HEK293 (cell line): ENCODE results near the gene WFDC1.
A peak's percentile ranks its signal among the peaks of the same experiment; 100 is the strongest.

Experiments used
- ATF2 ChIP-seq: fragments of 450-650 bp; formaldehyde crosslinking; IDR thresholded peaks from 2 replicates; pipeline ENCODE4 v1.5.1; 2016; ENCODE audit warnings: missing biosample characterization, missing genetic modification characterization, low read depth
- KLF1 ChIP-seq: fragments of 450-650 bp; formaldehyde crosslinking; IDR thresholded peaks from 2 replicates; pipeline ENCODE4 v1.5.1; 2016; ENCODE audit warnings: missing biosample characterization, missing genetic modification characterization
- KLF17 ChIP-seq: fragments of 450-650 bp; formaldehyde crosslinking; IDR thresholded peaks from 2 replicates; pipeline ENCODE4 v1.5.1; 2016; ENCODE audit warnings: missing biosample characterization, missing genetic modification characterization
- MEIS1 ChIP-seq: sonication (generic); formaldehyde crosslinking; IDR thresholded peaks from 2 replicates; pipeline ENCODE4 v1.8.1; 2022; ENCODE audit warnings: missing genetic modification reagents, mild to moderate bottlenecking, borderline replicate concordance
- MYNN ChIP-seq: fragments of 450-650 bp; formaldehyde crosslinking; IDR thresholded peaks from 2 replicates; pipeline ENCODE4 v1.5.1; 2016; ENCODE audit warnings: missing biosample characterization, missing genetic modification characterization, borderline replicate concordance
- OSR2 ChIP-seq: fragments of 450-650 bp; formaldehyde crosslinking; IDR thresholded peaks from 2 replicates; pipeline ENCODE4 v1.5.1; 2016; ENCODE audit warnings: missing biosample characterization, missing genetic modification characterization
- OVOL3 ChIP-seq: fragments of 450-650 bp; formaldehyde crosslinking; IDR thresholded peaks from 2 replicates; pipeline ENCODE4 v1.5.1; 2016; ENCODE audit warnings: missing biosample characterization, missing genetic modification characterization
- PBX3 ChIP-seq: sonication (generic); formaldehyde crosslinking; IDR thresholded peaks from 2 replicates; pipeline ENCODE4 v1.8.1; 2022; ENCODE audit warnings: mild to moderate bottlenecking, moderate library complexity, missing genetic modification reagents
- SALL2 ChIP-seq: fragments of 450-650 bp; formaldehyde crosslinking; IDR thresholded peaks from 2 replicates; pipeline ENCODE4 v1.5.0; 2017; ENCODE audit warnings: missing biosample characterization, mild to moderate bottlenecking, missing genetic modification characterization, borderline replicate concordance
- TRIM28 ChIP-seq: IDR thresholded peaks from 2 replicates; pipeline ENCODE4 v1.6.1; 2011; ENCODE audit warnings: low read length, control low read depth, borderline replicate concordance
- ZNF10 ChIP-seq: fragments of 450-650 bp; formaldehyde crosslinking; IDR thresholded peaks from 2 replicates; pipeline ENCODE4 v1.5.1; 2017; ENCODE audit warnings: missing biosample characterization, missing genetic modification characterization
- ZNF121 ChIP-seq: fragments of 450-650 bp; formaldehyde crosslinking; IDR thresholded peaks from 2 replicates; pipeline ENCODE4 v1.5.1; 2016; ENCODE audit warnings: missing biosample characterization, missing genetic modification characterization
- ZNF148 ChIP-seq: fragments of 450-650 bp; formaldehyde crosslinking; IDR thresholded peaks from 2 replicates; pipeline ENCODE4 v1.5.0; 2017; ENCODE audit warnings: missing biosample characterization, missing genetic modification characterization, borderline replicate concordance
- ZNF169 ChIP-seq: fragments of 450-650 bp; formaldehyde crosslinking; IDR thresholded peaks from 2 replicates; pipeline ENCODE4 v1.5.1; 2016; ENCODE audit warnings: missing biosample characterization, missing genetic modification characterization
- ZNF184 ChIP-seq: fragments of 450-650 bp; IDR thresholded peaks from 2 replicates; pipeline ENCODE4 v1.5.1; 2018; ENCODE audit warnings: missing biosample characterization, mild to moderate bottlenecking, missing genetic modification characterization
- ZNF248 ChIP-seq: fragments of 450-650 bp; formaldehyde crosslinking; IDR thresholded peaks from 2 replicates; pipeline ENCODE4 v1.5.1; 2017; ENCODE audit warnings: missing biosample characterization, missing genetic modification characterization
- ZNF274 ChIP-seq, 2 experiments: fragments of 200-500 bp in 1 of 2; fragments of 450-650 bp in 1 of 2; sonication (Bioruptor generic) in 1 of 2; formaldehyde crosslinking in 1 of 2; IDR thresholded peaks; 2 replicates each; pipeline versions ENCODE4 v1.5.1 to v1.6.1; 2014 to 2016; ENCODE audit warnings: borderline replicate concordance in 1 of 2, inconsistent platforms in 1 of 2, low read length in 1 of 2, missing biosample characterization in 1 of 2, missing genetic modification characterization in 1 of 2
- ZNF311 ChIP-seq: fragments of 450-650 bp; formaldehyde crosslinking; IDR thresholded peaks from 2 replicates; pipeline ENCODE4 v1.5.1; 2017; ENCODE audit warnings: missing biosample characterization, missing genetic modification characterization, borderline replicate concordance
- ZNF341 ChIP-seq: fragments of 450-650 bp; formaldehyde crosslinking; IDR thresholded peaks from 2 replicates; pipeline ENCODE4; 2016; ENCODE audit warnings: low read depth, missing biosample characterization, missing genetic modification characterization
- ZNF473 ChIP-seq: fragments of 450-650 bp; formaldehyde crosslinking; IDR thresholded peaks from 2 replicates; pipeline ENCODE4 v1.5.1; 2017; ENCODE audit warnings: missing biosample characterization, missing genetic modification characterization
- ZNF544 ChIP-seq: fragments of 450-650 bp; formaldehyde crosslinking; IDR thresholded peaks from 2 replicates; pipeline ENCODE4 v1.5.0; 2017; ENCODE audit warnings: missing biosample characterization, missing genetic modification characterization
- ZNF548 ChIP-seq: fragments of 450-650 bp; formaldehyde crosslinking; IDR thresholded peaks from 2 replicates; pipeline ENCODE4 v1.5.1; 2016; ENCODE audit warnings: missing biosample characterization, missing genetic modification characterization
- ZNF585B ChIP-seq: fragments of 450-650 bp; formaldehyde crosslinking; IDR thresholded peaks from 2 replicates; pipeline ENCODE4 v1.5.1; 2016; ENCODE audit warnings: missing biosample characterization, missing genetic modification characterization
- ZNF596 ChIP-seq: fragments of 450-650 bp; IDR thresholded peaks from 2 replicates; pipeline ENCODE4 v1.5.0; 2018; ENCODE audit warnings: missing biosample characterization, mild to moderate bottlenecking, missing genetic modification characterization, moderate library complexity
- TF ChIP-seq, protein P1 (sequence below): fragments of 450-650 bp; formaldehyde crosslinking; IDR thresholded peaks from 2 replicates; pipeline ENCODE4 v1.5.1; 2016; ENCODE audit warnings: missing biosample characterization, missing genetic modification characterization
- TF ChIP-seq, protein P2 (sequence below): fragments of 450-650 bp; formaldehyde crosslinking; optimal IDR thresholded peaks from 2 replicates; pipeline ENCODE3; 2016; ENCODE audit warnings: missing biosample characterization, mild to moderate bottlenecking, missing genetic modification characterization
- TF ChIP-seq, protein P3 (sequence below): fragments of 450-650 bp; formaldehyde crosslinking; IDR thresholded peaks from 2 replicates; pipeline ENCODE4 v1.5.1; 2017; ENCODE audit warnings: missing biosample characterization, missing genetic modification characterization
- TF ChIP-seq, protein P4 (sequence below): fragments of 450-650 bp; formaldehyde crosslinking; IDR thresholded peaks from 2 replicates; pipeline ENCODE4 v1.5.1; 2016; ENCODE audit warnings: missing biosample characterization, missing genetic modification characterization

The WFDC1 gene

DNA sequence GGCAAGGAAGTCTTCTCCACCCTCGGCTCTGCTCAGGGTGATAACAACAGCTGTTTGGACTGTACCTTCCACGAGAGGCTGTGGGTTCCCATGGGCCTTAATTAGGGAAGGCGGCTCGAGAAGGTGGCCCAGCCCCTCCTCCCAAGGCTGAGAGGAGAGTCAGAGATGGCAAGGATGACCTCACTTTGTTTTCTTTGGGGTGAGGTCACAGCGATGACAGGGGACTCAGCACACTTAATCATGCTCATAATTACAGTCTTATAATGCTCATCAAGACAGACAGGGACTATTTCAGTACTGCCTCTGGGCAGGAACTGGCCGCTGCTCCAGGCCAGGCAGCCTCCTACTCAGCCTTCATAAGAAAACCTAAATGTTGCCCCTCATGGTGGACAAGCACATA, 19.7 kb downstream of the WFDC1 start (continued):
- TF ChIP-seq, protein P1, sequence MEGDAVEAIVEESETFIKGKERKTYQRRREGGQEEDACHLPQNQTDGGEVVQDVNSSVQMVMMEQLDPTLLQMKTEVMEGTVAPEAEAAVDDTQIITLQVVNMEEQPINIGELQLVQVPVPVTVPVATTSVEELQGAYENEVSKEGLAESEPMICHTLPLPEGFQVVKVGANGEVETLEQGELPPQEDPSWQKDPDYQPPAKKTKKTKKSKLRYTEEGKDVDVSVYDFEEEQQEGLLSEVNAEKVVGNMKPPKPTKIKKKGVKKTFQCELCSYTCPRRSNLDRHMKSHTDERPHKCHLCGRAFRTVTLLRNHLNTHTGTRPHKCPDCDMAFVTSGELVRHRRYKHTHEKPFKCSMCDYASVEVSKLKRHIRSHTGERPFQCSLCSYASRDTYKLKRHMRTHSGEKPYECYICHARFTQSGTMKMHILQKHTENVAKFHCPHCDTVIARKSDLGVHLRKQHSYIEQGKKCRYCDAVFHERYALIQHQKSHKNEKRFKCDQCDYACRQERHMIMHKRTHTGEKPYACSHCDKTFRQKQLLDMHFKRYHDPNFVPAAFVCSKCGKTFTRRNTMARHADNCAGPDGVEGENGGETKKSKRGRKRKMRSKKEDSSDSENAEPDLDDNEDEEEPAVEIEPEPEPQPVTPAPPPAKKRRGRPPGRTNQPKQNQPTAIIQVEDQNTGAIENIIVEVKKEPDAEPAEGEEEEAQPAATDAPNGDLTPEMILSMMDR (tag by site-specific recombination): no peak
- no peak for TF ChIP-seq ZNF10 (tag by site-specific recombination)
- TF ChIP-seq OVOL3 (tag by site-specific recombination): no peak
- TF ChIP-seq PBX3 (CRISPR knock-in tag): no peak
- TF ChIP-seq ZNF169 (tag by site-specific recombination): no peak
- TF ChIP-seq KLF1: 0 out of 2 replicates have a peak, but pooled peaks have one; percentile 30
- TF ChIP-seq, protein P2, sequence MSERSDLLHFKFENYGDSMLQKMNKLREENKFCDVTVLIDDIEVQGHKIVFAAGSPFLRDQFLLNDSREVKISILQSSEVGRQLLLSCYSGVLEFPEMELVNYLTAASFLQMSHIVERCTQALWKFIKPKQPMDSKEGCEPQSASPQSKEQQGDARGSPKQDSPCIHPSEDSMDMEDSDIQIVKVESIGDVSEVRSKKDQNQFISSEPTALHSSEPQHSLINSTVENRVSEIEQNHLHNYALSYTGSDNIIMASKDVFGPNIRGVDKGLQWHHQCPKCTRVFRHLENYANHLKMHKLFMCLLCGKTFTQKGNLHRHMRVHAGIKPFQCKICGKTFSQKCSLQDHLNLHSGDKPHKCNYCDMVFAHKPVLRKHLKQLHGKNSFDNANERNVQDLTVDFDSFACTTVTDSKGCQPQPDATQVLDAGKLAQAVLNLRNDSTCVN (tag by site-specific recombination): no peak
- TF ChIP-seq ZNF548 (tag by site-specific recombination): no peak
- 0 out of 2 replicates have a peak, but pooled peaks have one; percentile 41 for TF ChIP-seq ZNF184 (tag by site-specific recombination)
- no peak for TF ChIP-seq OSR2 (tag by site-specific recombination)
- no peak for TF ChIP-seq SALL2 (tag by site-specific recombination)
- peak; percentile 70 for TF ChIP-seq ATF2 (tag by site-specific recombination)
- 0 out of 2 replicates have a peak, but pooled peaks have one; percentile 46 for TF ChIP-seq KLF17
- TF ChIP-seq MEIS1 (CRISPR knock-in tag): no peak
- TF ChIP-seq ZNF248 (tag by site-specific recombination): no peak
- TF ChIP-seq MYNN (tag by site-specific recombination): no peak
- TF ChIP-seq ZNF341 (tag by site-specific recombination): no peak
- TF ChIP-seq ZNF274 (IDR thresholded peaks at IDR 0.05; ENCODE audit: low read length): no peak
- no peak for TF ChIP-seq ZNF274 (tag by site-specific recombination; IDR thresholded peaks at IDR 0.05; ENCODE audit: borderline replicate concordance)
- TF ChIP-seq ZNF473: no peak
- TF ChIP-seq, protein P3, sequence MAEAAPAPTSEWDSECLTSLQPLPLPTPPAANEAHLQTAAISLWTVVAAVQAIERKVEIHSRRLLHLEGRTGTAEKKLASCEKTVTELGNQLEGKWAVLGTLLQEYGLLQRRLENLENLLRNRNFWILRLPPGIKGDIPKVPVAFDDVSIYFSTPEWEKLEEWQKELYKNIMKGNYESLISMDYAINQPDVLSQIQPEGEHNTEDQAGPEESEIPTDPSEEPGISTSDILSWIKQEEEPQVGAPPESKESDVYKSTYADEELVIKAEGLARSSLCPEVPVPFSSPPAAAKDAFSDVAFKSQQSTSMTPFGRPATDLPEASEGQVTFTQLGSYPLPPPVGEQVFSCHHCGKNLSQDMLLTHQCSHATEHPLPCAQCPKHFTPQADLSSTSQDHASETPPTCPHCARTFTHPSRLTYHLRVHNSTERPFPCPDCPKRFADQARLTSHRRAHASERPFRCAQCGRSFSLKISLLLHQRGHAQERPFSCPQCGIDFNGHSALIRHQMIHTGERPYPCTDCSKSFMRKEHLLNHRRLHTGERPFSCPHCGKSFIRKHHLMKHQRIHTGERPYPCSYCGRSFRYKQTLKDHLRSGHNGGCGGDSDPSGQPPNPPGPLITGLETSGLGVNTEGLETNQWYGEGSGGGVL (tag by site-specific recombination): no peak; the same call in 1 of the 2 replicates
- no peak for TF ChIP-seq ZNF148 (tag by site-specific recombination)
- no peak for TF ChIP-seq ZNF544 (tag by site-specific recombination)
- no peak for TF ChIP-seq ZNF585B
- TF ChIP-seq, protein P4, sequence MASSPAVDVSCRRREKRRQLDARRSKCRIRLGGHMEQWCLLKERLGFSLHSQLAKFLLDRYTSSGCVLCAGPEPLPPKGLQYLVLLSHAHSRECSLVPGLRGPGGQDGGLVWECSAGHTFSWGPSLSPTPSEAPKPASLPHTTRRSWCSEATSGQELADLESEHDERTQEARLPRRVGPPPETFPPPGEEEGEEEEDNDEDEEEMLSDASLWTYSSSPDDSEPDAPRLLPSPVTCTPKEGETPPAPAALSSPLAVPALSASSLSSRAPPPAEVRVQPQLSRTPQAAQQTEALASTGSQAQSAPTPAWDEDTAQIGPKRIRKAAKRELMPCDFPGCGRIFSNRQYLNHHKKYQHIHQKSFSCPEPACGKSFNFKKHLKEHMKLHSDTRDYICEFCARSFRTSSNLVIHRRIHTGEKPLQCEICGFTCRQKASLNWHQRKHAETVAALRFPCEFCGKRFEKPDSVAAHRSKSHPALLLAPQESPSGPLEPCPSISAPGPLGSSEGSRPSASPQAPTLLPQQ (tag by site-specific recombination): peak; percentile 50; the same call in 1 of the 2 replicates
- TF ChIP-seq TRIM28: no peak
- TF ChIP-seq ZNF121 (tag by site-specific recombination): no peak
- no peak for TF ChIP-seq ZNF311 (tag by site-specific recombination)
- no peak for TF ChIP-seq ZNF596 (tag by site-specific recombination)
